HL-60/S4 (cell line): Measurements from ENCODE around the gene PTGES3.
"Not testable (repeated sequence)": the region's sequence is repeated elsewhere in the genome, so short reads cannot be mapped to it uniquely, and the experiment has no call there.

ENCODE experiments used
- in situ Hi-C: fragments of 300-500 bp; cut with MboI; formaldehyde crosslinking; loops from 2 replicates; pipeline ENCODE4 v1.14.3; 2022; ENCODE audit warnings: low sequenced_read_pairs

The PTGES3 gene

GRCh38 chr12:56713345-56713744 lies 25.3 kb upstream of the PTGES3 start:
- in situ Hi-C loops: no loop called here

- in situ Hi-C loops: no loop called here
These were observed 21.8 kb upstream of the PTGES3 start for GRCh38 chr12:56709759-56710376.

GRCh38 chr12:56704522-56704921 lies 16.4 kb upstream of the PTGES3 start:
- in situ Hi-C loops: not testable (repeated sequence)

- in situ Hi-C loops: no loop called here
These were observed 11.1 kb upstream of the PTGES3 start for GRCh38 chr12:56699020-56699661.

- in situ Hi-C loops: no loop called here
These were observed 7.4 kb upstream of the PTGES3 start for GRCh38 chr12:56695327-56696101.

GRCh38 chr12:56694161-56694560 lies 6.1 kb upstream of the PTGES3 start:
- in situ Hi-C loops: no loop called here

GRCh38 chr12:56688846-56689109 lies 694 bp upstream of the PTGES3 start:
- in situ Hi-C loops: no loop called here

GRCh38 chr12:56687223-56688128 lies 608 bp downstream of the PTGES3 start:
- in situ Hi-C loops: no loop called here

GRCh38 chr12:56684745-56685359 lies 3.2 kb downstream of the PTGES3 start:
- in situ Hi-C loops: no loop called here

- in situ Hi-C loops: no loop called here
These were observed 5.8 kb downstream of the PTGES3 start for GRCh38 chr12:56682323-56682722.

GRCh38 chr12:56679883-56680575 lies 8.1 kb downstream of the PTGES3 start:
- in situ Hi-C loops: no loop called here

- in situ Hi-C loops: no loop called here
These were observed 9.2 kb downstream of the PTGES3 start for GRCh38 chr12:56678852-56679251.

GRCh38 chr12:56677680-56678079 lies 10.4 kb downstream of the PTGES3 start:
- in situ Hi-C loops: no loop called here

GRCh38 chr12:56676851-56677580 lies 11.1 kb downstream of the PTGES3 start:
- in situ Hi-C loops: no loop called here

GRCh38 chr12:56671608-56672007 lies 16.5 kb downstream of the PTGES3 start:
- in situ Hi-C loops: no loop called here

GRCh38 chr12:56670836-56671235 lies 17.2 kb downstream of the PTGES3 start:
- in situ Hi-C loops: no loop called here

GRCh38 chr12:56668197-56668457 lies 20.0 kb downstream of the PTGES3 start:
- in situ Hi-C loops: no loop called here

GRCh38 chr12:56661979-56662638 lies 26.0 kb downstream of the PTGES3 start:
- in situ Hi-C loops: no loop called here

GRCh38 chr12:56661560-56661959 lies 26.5 kb downstream of the PTGES3 start:
- in situ Hi-C loops: no loop called here
